ENCODE measurements around the gene PDC. TPM values are rescaled to one million over a fixed set of nuclear protein-coding genes. Genes with fewer than 3 reads are reported as not detected.

Gene PDC
- total and polyA plus RNA-seq, 9 of the 15 experiments (the other 6 are each of a cell fraction or from before 2014, with no cell fraction given): not detected

GRCh38 chr1:186421446-186421845, 39.5 kb downstream of the PDC start:
- no peak overlapping the region for H3K27ac ChIP-seq (ENCODE audit: extremely low read depth, low read depth, low read length)
- TF ChIP-seq POLR2B (IDR thresholded peaks at IDR 0.05; ENCODE audit: low read depth, partially characterized antibody) (peak; percentile 23), HDAC6 (IDR thresholded peaks at IDR 0.05; ENCODE audit: low read depth, low read length) (no peak)
- H3K79me2 ChIP-seq (ENCODE audit: control insufficient read depth, insufficient read depth, low read length): no peaks in the 10 kb centered on the region
- H3K4me2 ChIP-seq (ENCODE audit: insufficient read depth, low read length): no peak overlapping the region
- WGBS (ENCODE audit: insufficient coverage, low coverage, missing lambda C conversion rate): 86% methylated on average over 6 of the region's 6 CpGs
- CTCF ChIA-PET (ENCODE audit: low intra/inter-chr PET ratio): no interaction called here
- H3K9me1 ChIP-seq (ENCODE audit: control insufficient read depth, insufficient read depth, low read length): no peaks in the 10 kb centered on the region
- in situ Hi-C loops (cut with MboI): no loop called here
- POLR2A ChIA-PET: interaction anchor here (0.8 to 1.5 kb wide), 2 partner anchors 12 to 597 kb away, joined by 3 to 5 read pairs; no protein-coding TSS in a partner anchor
- ATAC-seq: peak; percentile 39; the same call in 2 of the 3 replicates
- H3K36me3 ChIP-seq (ENCODE audit: control insufficient read depth, insufficient read depth, low read length): peaks cover 31% of the 10 kb centered on the region
- no peaks in the 10 kb centered on the region for H3K9me3 ChIP-seq (replicated peaks; ENCODE audit: control insufficient read depth, insufficient read depth, low read depth, low read length)
- H3K27me3 ChIP-seq (ENCODE audit: control insufficient read depth in 2 of 2, insufficient read depth in 2 of 2, low read length in 2 of 2): no peaks in the 10 kb centered on the region
- H2AFZ ChIP-seq (ENCODE audit: low read depth, low read length): no peak overlapping the region
- no peak for DNase-seq (ENCODE audit: extremely low read depth in 1 of 4, low spot score in 3 of 4)
- H3K4me3 ChIP-seq: no peak overlapping the region
- H3K9ac ChIP-seq (ENCODE audit: insufficient read depth in 1 of 2, low read depth in 2 of 2, low read length in 2 of 2): no peak overlapping the region
- BruUV-seq (replicated peaks): no TSS peak
- no peak for FAIRE-seq
- no peaks in the 10 kb centered on the region for H3K4me1 ChIP-seq (replicated peaks in 1 of 2; ENCODE audit: control insufficient read depth in 2 of 2, insufficient read depth in 2 of 2, low read length in 2 of 2)
- no peaks in the 10 kb centered on the region for H4K20me1 ChIP-seq (replicated peaks; ENCODE audit: control insufficient read depth, insufficient read depth, low read length)
- intact Hi-C loops (cut with micrococcal nuclease): no loop called here

- TF ChIP-seq ZNF354B (CRISPR knock-in tag; IDR thresholded peaks at IDR 0.05) (no peak), KLF1 (tag; IDR thresholded peaks at IDR 0.05) (no peak), NR0B1 (IDR thresholded peaks at IDR 0.05; ENCODE audit: partially characterized antibody) (no peak), YY1 (IDR thresholded peaks at IDR 0.05; ENCODE audit: borderline replicate concordance in 1 of 3, control insufficient read depth in 1 of 3, extremely low read depth in 1 of 3, insufficient read depth in 3 of 3, insufficient read length in 1 of 3, insufficient replicate concordance in 2 of 3, low read depth in 1 of 3, low read length in 2 of 3) (no peak), ZNF232 (CRISPR knock-in tag; IDR thresholded peaks at IDR 0.05) (no peak), JUNB (CRISPR knock-in tag; conservative IDR thresholded peaks at IDR 0.05) (no peak), NELFE (IDR thresholded peaks at IDR 0.05; ENCODE audit: insufficient read depth, insufficient read length) (no peak), ZNF444 (CRISPR knock-in tag; IDR thresholded peaks at IDR 0.05) (no peak), CBFB (CRISPR knock-in tag; IDR thresholded peaks at IDR 0.05) (no peak)
- Histone ChIP-seq H3K27ac (ENCODE audit: extremely low read depth, low read depth, low read length) (no peak overlapping the region), H3K9me3 (replicated peaks; ENCODE audit: control insufficient read depth, insufficient read depth, low read depth, low read length) (no peaks in the 10 kb centered on the region), H3K9ac (ENCODE audit: insufficient read depth in 1 of 2, low read depth in 2 of 2, low read length in 2 of 2) (no peak overlapping the region), H3K36me3 (ENCODE audit: control insufficient read depth, insufficient read depth, low read length) (peaks cover 31% of the 10 kb centered on the region), H3K79me2 (ENCODE audit: control insufficient read depth, insufficient read depth, low read length) (no peaks in the 10 kb centered on the region), H3K4me1 (replicated peaks in 1 of 2; ENCODE audit: control insufficient read depth in 2 of 2, insufficient read depth in 2 of 2, low read length in 2 of 2) (no peaks in the 10 kb centered on the region), H3K4me3 (no peak overlapping the region), H3K27me3 (ENCODE audit: control insufficient read depth in 2 of 2, insufficient read depth in 2 of 2, low read length in 2 of 2) (no peaks in the 10 kb centered on the region), H3K4me2 (ENCODE audit: insufficient read depth, low read length) (no peak overlapping the region), H4K20me1 (replicated peaks; ENCODE audit: control insufficient read depth, insufficient read depth, low read length) (no peaks in the 10 kb centered on the region), H3K9me1 (ENCODE audit: control insufficient read depth, insufficient read depth, low read length) (no peaks in the 10 kb centered on the region), H2AFZ (ENCODE audit: low read depth, low read length) (no peak overlapping the region)
- intact Hi-C loops (cut with micrococcal nuclease): no loop called here
- BruUV-seq (replicated peaks): no TSS peak
- POLR2A ChIA-PET: interaction anchor here (0.8 to 1.5 kb wide), 2 partner anchors 11 to 596 kb away, joined by 3 to 5 read pairs; no protein-coding TSS in a partner anchor
- 88% methylated on average over 1 of the region's 1 CpG for whole genome bisulfite sequencing (ENCODE audit: insufficient coverage, low coverage, missing lambda C conversion rate)
- no peak for DNase-seq (ENCODE audit: extremely low read depth in 1 of 4, low spot score in 3 of 4)
- CTCF ChIA-PET (ENCODE audit: low intra/inter-chr PET ratio): no interaction called here
- no peak for ATAC-seq
- in situ Hi-C loops (cut with MboI): no loop called here
- FAIRE-seq: no peak
Observed at GRCh38 chr1:186420923-186421322, 40.0 kb downstream of the PDC start.
